ENCODE measurements around the gene AGAP1.

The AGAP1 gene

GRCh38 chr2:236171680-236172254, 677.9 kb downstream of the AGAP1 start:
- no peak for DNase-seq

DNA sequence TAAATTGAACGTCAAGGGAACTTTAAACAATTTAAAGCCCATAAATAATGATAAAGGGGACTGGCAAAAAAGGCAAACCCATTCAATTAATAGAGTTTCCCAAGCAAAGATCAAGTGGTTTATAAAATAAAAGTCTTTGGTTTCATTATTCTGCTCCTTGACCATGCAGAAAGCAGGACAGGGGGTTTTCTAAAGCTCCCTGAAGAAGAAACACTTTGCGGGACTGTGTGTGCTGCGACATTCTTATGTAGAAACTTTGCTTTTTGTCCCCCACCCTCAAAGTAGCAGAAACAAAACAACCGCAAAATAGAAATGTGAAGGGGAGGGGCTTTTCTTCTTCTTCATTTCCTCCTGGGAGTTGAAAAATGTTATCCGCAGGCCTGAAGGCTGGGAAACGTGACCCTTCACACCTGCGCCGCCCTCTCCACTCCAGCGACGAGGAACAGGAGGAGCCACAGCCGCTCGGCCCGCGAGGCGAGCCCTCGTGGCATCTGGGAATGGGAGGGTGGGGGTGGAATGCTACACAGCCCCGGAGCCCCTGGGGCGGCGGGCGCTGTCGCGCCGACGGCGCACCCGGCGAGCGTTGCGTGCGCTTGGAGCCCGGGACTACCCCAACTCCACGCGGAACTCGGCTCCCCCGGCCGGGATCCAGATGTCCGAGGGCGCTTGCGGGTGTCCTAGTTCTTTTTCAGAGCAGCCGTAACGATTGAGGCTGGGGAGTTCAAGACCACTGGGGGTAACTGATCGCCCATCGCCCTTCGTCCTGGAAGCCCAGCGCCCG, 678.6 kb downstream of the AGAP1 start:
- no peak for DNase-seq

GRCh38 chr2:236173036-236173728, 679.3 kb downstream of the AGAP1 start:
- DNase-seq: no peak

GRCh38 chr2:236173729-236174607, 680.1 kb downstream of the AGAP1 start:
- no peak for DNase-seq

DNA sequence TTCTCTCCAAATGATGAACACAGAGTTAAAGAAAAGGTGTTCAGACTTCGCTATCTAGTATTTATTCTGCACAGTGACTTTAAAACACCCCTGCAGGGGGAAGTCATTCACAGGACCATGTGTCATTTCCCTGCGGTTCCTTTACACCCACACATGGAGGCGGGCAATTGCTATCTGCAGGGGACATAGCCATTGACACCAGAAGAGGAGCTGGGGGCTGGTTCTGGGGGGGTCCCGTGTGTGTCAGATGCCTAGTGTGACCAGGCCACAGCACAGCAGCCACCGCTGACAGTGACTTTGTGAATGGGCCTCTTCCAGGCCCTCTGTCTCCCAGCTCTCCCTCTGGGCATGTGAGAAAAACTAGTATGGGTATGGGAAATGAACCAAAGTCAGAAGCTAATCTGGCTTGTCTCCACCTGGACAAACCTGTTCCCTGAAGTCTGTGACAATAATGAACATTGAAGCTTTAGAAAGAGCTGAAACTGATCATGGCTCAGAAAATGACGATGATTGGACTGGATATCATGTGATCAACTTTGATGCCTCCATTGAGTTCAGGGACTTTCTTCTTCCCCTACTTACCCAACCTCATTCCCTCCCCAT, 681.8 kb downstream of the AGAP1 start:
- DNase-seq: no peak

GRCh38 chr2:236176417-236176816, 682.6 kb downstream of the AGAP1 start:
- no peak for DNase-seq

- no peak for DNase-seq
These were observed 683.1 kb downstream of the AGAP1 start for GRCh38 chr2:236176951-236177350.

DNA sequence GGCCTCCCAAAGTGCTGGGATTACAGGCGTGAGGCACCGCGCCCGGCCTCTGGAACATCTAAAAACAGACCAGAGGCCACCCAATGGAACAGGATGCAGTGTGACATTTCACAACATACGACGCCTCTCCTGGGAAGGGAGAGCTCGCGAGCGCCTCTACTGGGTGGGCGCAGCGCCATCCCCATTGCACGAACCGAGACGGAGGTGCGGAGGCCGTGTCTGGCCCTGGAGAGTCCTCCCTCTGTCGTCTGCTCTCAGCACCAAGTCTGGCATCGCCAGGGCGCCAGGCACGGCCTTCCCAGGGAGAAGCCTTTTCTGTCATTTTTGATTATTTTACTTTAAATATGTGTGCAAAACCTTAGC, 683.7 kb downstream of the AGAP1 start:
- no peak for DNase-seq

DNA sequence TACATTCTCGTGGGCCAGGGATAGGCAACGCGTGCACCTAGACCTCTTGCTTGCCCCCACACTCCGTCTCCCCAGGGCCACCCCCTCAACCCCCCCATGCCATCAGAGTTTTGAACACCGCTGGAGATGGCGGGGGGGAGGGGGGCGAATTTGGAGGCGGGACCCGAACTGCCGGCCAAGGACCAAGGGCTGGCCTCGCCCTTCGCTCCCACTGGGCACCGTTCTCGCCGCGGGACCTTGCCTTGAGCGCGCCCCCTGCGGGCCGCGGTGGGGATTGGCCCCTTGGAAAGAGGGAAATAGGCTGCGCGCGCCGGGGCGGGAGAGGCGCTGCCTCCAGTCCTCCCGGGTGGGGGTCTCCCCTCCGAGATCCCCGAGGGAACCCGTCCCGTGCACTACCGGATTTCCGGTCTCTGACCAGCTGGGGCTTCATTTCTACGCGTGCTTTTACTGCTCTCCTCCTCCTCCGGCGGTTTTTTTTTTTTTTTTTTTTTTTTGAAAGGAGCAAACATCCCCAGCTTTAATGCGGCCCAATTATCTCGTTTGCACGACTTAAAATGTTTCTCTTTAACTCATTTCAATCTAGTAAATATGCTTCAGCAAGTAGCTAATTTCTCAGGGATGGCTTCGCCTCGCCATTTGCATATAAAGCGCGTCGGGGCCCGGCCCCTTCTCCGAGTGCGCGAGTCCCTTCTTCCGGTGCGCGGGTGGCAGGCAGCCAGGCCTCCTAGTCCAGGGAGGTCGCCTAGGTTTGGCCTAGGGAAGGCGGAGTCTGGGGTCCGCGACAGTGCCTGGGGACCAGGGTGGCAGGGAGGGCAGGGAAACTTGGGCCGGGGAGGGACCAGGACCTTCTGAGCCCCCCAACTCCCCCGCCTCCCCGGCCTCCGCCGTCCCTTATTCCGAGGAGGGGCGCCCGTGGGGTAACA, 684.4 kb downstream of the AGAP1 start:
- DNase-seq: no peak

DNA sequence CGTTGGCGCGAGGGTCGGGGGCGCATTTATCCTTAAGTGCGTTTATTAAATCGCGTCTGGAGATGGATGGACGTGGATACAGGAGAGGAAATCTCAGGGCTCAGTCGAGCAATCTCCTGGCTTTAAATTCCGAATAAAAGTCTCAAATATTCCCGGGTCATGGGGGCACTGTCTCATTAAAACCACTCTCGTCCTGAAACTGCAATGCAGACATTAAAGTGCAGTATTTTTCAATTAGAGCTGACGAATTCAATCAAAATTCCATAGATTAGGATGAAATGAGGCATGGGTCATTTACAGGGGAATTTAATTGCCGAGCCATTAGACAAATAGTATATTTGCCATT, 685.0 kb downstream of the AGAP1 start:
- DNase-seq: no peak

- DNase-seq: no peak
These were observed 685.6 kb downstream of the AGAP1 start for GRCh38 chr2:236179236-236180075.

DNA sequence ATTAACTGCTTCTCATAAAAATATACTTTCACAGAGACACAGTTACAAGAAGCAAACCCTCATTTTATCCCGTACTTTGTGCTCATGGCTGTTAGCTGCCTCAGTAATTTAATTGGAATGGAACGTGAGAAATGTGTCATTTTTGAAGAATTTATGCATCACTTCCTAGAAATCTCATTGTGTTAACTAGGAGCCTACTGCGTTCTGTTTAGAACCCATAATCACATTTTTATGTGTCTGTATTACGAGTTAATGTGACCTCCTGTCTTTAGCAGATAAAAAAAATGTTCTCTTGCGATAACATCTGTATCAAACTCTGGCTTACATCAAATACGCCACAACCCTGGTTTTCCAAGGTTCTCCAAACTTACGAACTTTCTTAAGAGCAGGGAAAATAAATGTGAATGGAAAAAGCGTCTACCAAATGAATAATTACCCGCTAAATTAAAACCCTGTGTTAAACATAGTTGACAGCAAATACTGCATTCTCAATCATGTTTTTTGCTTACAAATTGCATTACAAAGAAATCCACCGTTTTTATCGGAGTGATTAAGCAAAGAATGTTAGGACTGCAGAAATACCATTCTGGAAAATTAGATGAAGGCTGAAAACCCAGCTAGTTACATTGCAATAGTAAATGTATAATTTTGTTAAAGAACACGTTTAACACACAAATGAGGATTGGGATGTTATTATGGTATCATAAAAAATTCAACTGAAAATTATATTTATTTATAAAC, 686.4 kb downstream of the AGAP1 start:
- DNase-seq: no peak

- no peak for DNase-seq
These were observed 687.1 kb downstream of the AGAP1 start for GRCh38 chr2:236180831-236181453.

All from NCI-H1417 treated with DMSO at 0.1 percent for 48 hours (cell line).